Sigmoid colon (tissue), 7 donors: ENCODE data around the gene ATG5. TPM values are rescaled to one million over a fixed set of nuclear protein-coding genes. Genes with fewer than 3 reads are reported as not detected.

Source experiments
- DNase-seq: peaks from one replicate; pipeline ENCODE4 v3.0.0-alpha.2; 2019
- H3K27ac ChIP-seq, 4 donors: fragments of 200-600 bp; sonication (generic); one replicate each; pipeline ENCODE4 v1.5.1; 2016 to 2019; ENCODE audit warnings: mild to moderate bottlenecking in 1 of 4
- H3K27me3 ChIP-seq, 3 donors: fragments of 200-600 bp; sonication (generic); one replicate each; pipeline ENCODE4 v1.5.1; 2019; ENCODE audit warnings: mild to moderate bottlenecking in 1 of 3
- H3K36me3 ChIP-seq, 4 donors: fragments of 200-600 bp; sonication (generic); one replicate each; pipeline ENCODE4 v1.5.1; 2016 to 2019
- H3K4me1 ChIP-seq, 4 donors: fragments of 200-600 bp; sonication (generic); one replicate each; pipeline ENCODE4 v1.5.1; 2017 to 2019
- H3K4me3 ChIP-seq, 4 donors: fragments of 200-600 bp; sonication (generic); one replicate each; pipeline ENCODE4 v1.5.1; 2017 to 2019; ENCODE audit warnings: mild to moderate bottlenecking in 2 of 4, moderate library complexity in 1 of 4
- H3K9me3 ChIP-seq, 4 donors: fragments of 200-600 bp in 3 of 4; sonication (generic) in 3 of 4; one replicate each; pipeline versions ENCODE4 v1.5.1 to v1.6.1; 2013 to 2019
- CTCF ChIP-seq, 4 experiments: fragments of 450-650 bp in 3 of 4; fragments of 200-600 bp in 1 of 4; IDR thresholded peaks; one replicate each; pipeline ENCODE4 v1.5.1; 2016 to 2019; ENCODE audit warnings: antibody characterized with exemption in 4 of 4, mild to moderate bottlenecking in 3 of 4, moderate library complexity in 2 of 4
- EP300 ChIP-seq, 4 donors: sonication (generic); formaldehyde crosslinking; IDR thresholded peaks; one replicate each; pipeline ENCODE4 v1.6.1; 2017; ENCODE audit warnings: antibody characterized with exemption in 4 of 4
- POLR2A ChIP-seq, 2 donors: fragments of 450-650 bp; IDR thresholded peaks; one replicate each; pipeline ENCODE4 v1.6.1; 2016; ENCODE audit warnings: antibody characterized with exemption in 2 of 2, mild to moderate bottlenecking in 2 of 2, moderate library complexity in 2 of 2
- POLR2AphosphoS5 ChIP-seq, 4 donors: sonication (generic); formaldehyde crosslinking; IDR thresholded peaks; one replicate each; pipeline ENCODE4 v1.6.1; 2017; ENCODE audit warnings: antibody characterized with exemption in 4 of 4
- WGBS, 2 donors: extraction: QIAGEN DNeasy Blood & Tissue Kit; methylation state at CpG; one replicate each; pipeline ENCODE4 v1.1.7; 2013; 5-methylcytosine and 5-hydroxymethylcytosine counted together
- intact Hi-C: fragments of 100-400 bp; cut with DNase I; formaldehyde crosslinking; loops from one replicate; pipeline ENCODE4 v1.15.1; 2023
- polyA plus RNA-seq, 3 donors: library from polyadenylated mRNA; stranded (reverse); fragments of 200-250 nt; gene quantifications; one replicate each; pipeline ENCODE4 v1.2.3, GENCODE V29; 2013
- total RNA-seq, 4 donors: library from RNA; depleted of rRNA; stranded (reverse); fragments of >200 nt; gene quantifications; one replicate each; pipeline ENCODE4 v1.1.0, GENCODE V29; 2016
- donor health status: healthy with polysubstance abuse.
- donor health status: Bipolar disorder and iron deficiency.
- donor health status: healthy.

ATG5 gene
- total and polyA plus RNA-seq, 7 donors: 27.8 to 59.2 (median 48.6) TPM

GRCh38 chr6:106158816-106159215 is 166.7 kb downstream of the ATG5 start:
- intact Hi-C loops: no loop called here
- no peaks in the 10 kb centered on the region for H3K36me3 ChIP-seq
- H3K4me1 ChIP-seq: peaks cover 0 to 7% (median 2%) of the 10 kb centered on the region in 4 donors
- H3K27me3 ChIP-seq: no peaks in the 10 kb centered on the region
- TF ChIP-seq EP300 (IDR thresholded peaks at IDR 0.05) (no peak), CTCF (IDR thresholded peaks at IDR 0.05) (no peak), POLR2A (IDR thresholded peaks at IDR 0.05) (no peak), POLR2AphosphoS5 (IDR thresholded peaks at IDR 0.05) (no peak)
- WGBS, 2 donors: 89 to 92% methylated on average over 1 of the region's 1 CpG
- H3K27ac ChIP-seq: no peak overlapping the region
- no peaks in the 10 kb centered on the region for H3K9me3 ChIP-seq
- DNase-seq: no peak
- H3K4me3 ChIP-seq: no peak overlapping the region

GRCh38 chr6:106156863-106157262 is 168.7 kb downstream of the ATG5 start:
- H3K9me3 ChIP-seq: no peaks in the 10 kb centered on the region
- no peak overlapping the region for H3K27ac ChIP-seq
- TF ChIP-seq CTCF (IDR thresholded peaks at IDR 0.05) (no peak), POLR2A (IDR thresholded peaks at IDR 0.05) (no peak)
- H3K4me1 ChIP-seq: peaks cover 0 to 7% (median 0%) of the 10 kb centered on the region in 4 donors
- no peak for DNase-seq
- no peaks in the 10 kb centered on the region for H3K27me3 ChIP-seq
- H3K36me3 ChIP-seq: no peaks in the 10 kb centered on the region
- intact Hi-C loops: no loop called here
- no peak overlapping the region for H3K4me3 ChIP-seq
- WGBS, 2 donors: 28 to 62% methylated on average over 3 of the region's 3 CpGs

- H3K9me3 ChIP-seq: no peaks in the 10 kb centered on the region
- no peak overlapping the region for H3K27ac ChIP-seq
- H3K36me3 ChIP-seq: no peaks in the 10 kb centered on the region
- WGBS, 2 donors: 88 to 94% methylated on average over 3 of the region's 3 CpGs
- H3K4me3 ChIP-seq: no peak overlapping the region
- intact Hi-C loops: no loop called here
- H3K4me1 ChIP-seq: peaks cover 0 to 7% (median 0%) of the 10 kb centered on the region in 4 donors
- no peaks in the 10 kb centered on the region for H3K27me3 ChIP-seq
- DNase-seq: no peak
- TF ChIP-seq POLR2AphosphoS5 (IDR thresholded peaks at IDR 0.05) (no peak), POLR2A (IDR thresholded peaks at IDR 0.05) (no peak), EP300 (IDR thresholded peaks at IDR 0.05) (no peak), CTCF (IDR thresholded peaks at IDR 0.05) (no peak)
Observed at GRCh38 chr6:106156413-106156812, 169.1 kb downstream of the ATG5 start.

GRCh38 chr6:106155219-106155830 is 170.2 kb downstream of the ATG5 start:
- Histone ChIP-seq H3K4me1 (peaks cover 0 to 7% (median 0%) of the 10 kb centered on the region in 4 donors), H3K27ac (no peak overlapping the region), H3K27me3 (no peaks in the 10 kb centered on the region), H3K9me3 (no peaks in the 10 kb centered on the region), H3K4me3 (no peak overlapping the region), H3K36me3 (no peaks in the 10 kb centered on the region)
- 90 to 92% methylated on average over 12 of the region's 12 CpGs for WGBS, 2 donors
- DNase-seq: no peak
- intact Hi-C loops: no loop called here
- TF ChIP-seq EP300 (IDR thresholded peaks at IDR 0.05) (no peak), POLR2AphosphoS5 (IDR thresholded peaks at IDR 0.05) (no peak), CTCF (IDR thresholded peaks at IDR 0.05) (no peak), POLR2A (IDR thresholded peaks at IDR 0.05) (no peak)

- 95 to 96% methylated on average over 8 of the region's 8 CpGs for WGBS, 2 donors
- DNase-seq: no peak
- no peaks in the 10 kb centered on the region for H3K9me3 ChIP-seq
- intact Hi-C loops: no loop called here
- H3K27me3 ChIP-seq: no peaks in the 10 kb centered on the region
- TF ChIP-seq CTCF (IDR thresholded peaks at IDR 0.05) (no peak), EP300 (IDR thresholded peaks at IDR 0.05) (no peak), POLR2A (IDR thresholded peaks at IDR 0.05) (no peak)
- H3K4me3 ChIP-seq: no peak overlapping the region
- H3K4me1 ChIP-seq: no peaks in the 10 kb centered on the region
- H3K27ac ChIP-seq: no peak overlapping the region
- H3K36me3 ChIP-seq: no peaks in the 10 kb centered on the region
Observed at GRCh38 chr6:106154326-106154725, 171.2 kb downstream of the ATG5 start.
